ENCODE data around the gene NAT9. TPM values are rescaled to one million over a fixed set of nuclear protein-coding genes. Genes with fewer than 3 reads are reported as not detected.
A peak's percentile ranks its signal among the peaks of the same experiment; 100 is the strongest.

Gene NAT9
- polyA plus RNA-seq (ENCODE audit: insufficient read length in 4 of 4) = 10 to 100 TPM; 41.6 to 47.2 (median 43.9) TPM

DNA sequence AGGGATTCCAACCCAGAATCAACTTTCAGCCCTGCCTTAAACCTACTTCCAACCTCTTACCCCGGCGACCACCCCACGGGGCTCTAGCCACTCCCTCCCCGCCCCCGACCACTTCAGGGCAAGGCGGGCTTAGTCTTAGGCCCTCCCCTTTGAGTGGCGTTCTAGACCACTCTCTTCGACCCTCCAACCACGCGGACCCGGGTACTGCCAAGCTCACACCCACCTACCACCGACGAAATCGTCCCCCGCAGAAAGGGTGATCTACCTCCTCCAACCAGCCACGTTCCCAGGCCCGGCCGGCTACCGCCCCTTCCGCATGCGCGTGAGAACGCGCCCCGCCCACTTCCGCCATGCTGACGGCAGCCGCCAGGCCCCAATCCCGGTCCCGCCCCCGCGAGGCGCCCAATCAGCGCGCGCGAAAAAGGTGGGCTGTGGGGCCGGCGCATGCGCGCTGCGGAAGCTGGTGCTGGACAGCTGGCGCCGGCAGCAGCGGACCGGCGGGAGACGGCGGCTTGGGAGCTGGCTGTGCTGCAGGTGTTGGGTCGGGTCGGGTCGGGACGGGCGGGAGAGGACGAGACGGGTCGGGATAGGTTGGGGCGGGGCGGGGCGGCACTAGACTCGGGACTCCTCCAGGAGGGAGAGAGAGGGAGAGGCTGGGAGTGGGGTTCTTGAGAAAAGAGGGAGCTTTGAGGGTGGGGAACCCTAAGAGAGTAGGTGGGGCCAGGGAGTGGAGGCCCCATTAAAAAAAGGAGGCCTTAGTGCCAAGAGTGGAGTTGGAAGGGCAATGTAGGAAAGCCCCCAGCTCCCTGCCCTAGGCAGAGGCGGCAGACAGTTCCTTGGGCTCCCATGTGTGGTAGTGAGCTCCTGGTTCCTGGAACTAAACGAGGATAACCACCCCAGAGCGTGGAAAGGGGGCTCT, at the start of gene NAT9:
Gene NAT9 (minus strand): TSS at position 302 of the 919 bp plus-strand sequence. CDS start 647 bp downstream, outside the sequence.
- peak; percentile 88 to 98 (median 90) for DNase-seq (ENCODE audit: low read depth in 4 of 4, low spot score in 3 of 4)

- no peak for DNase-seq (ENCODE audit: low read depth in 4 of 4, low spot score in 3 of 4)
Measured at GRCh38 chr17:74824961-74825627, 48.9 kb upstream of the NAT9 start.

GRCh38 chr17:74822939-74823367, 46.8 kb upstream of the NAT9 start:
- DNase-seq (ENCODE audit: low read depth in 4 of 4, low spot score in 3 of 4) = no peak

DNA sequence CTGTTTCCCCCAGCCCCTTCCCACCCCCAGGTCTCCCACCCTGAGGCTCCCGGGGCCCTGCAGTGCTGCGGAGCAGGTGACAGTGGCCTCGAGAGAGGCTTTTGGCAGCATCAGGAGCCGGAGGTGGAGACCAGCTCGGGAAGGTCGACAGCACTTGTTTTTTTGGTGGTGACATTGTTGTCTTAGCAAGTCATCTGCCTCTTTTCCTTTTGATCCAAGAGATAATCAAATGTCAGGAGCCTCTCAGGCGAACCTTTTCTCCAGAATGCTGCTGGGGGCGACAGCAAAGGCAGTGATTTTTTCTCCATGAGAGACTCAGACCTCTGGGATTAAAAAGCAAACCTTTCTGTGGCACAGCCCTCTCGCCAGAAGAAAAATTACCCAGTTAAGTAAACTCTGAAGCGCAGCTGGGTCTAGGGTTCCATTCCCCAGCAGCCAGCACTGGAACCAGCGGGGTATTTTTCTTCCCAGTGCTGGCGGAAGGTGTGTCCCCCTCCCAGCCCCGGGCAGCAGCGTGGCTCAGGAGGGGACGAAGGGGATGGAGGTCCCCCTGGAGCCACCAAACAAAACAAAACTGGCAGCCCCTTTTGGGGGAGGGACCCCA, 46.3 kb upstream of the NAT9 start:
- no peak for DNase-seq (ENCODE audit: low read depth in 4 of 4, low spot score in 3 of 4)

- no peak for DNase-seq (ENCODE audit: low read depth in 4 of 4, low spot score in 3 of 4)
Measured at GRCh38 chr17:74821655-74822334, 45.6 kb upstream of the NAT9 start.

GRCh38 chr17:74819801-74820436, 43.8 kb upstream of the NAT9 start:
- peak in 1 of 4 donors; percentile 28 for DNase-seq (ENCODE audit: low read depth in 4 of 4, low spot score in 3 of 4)

DNA sequence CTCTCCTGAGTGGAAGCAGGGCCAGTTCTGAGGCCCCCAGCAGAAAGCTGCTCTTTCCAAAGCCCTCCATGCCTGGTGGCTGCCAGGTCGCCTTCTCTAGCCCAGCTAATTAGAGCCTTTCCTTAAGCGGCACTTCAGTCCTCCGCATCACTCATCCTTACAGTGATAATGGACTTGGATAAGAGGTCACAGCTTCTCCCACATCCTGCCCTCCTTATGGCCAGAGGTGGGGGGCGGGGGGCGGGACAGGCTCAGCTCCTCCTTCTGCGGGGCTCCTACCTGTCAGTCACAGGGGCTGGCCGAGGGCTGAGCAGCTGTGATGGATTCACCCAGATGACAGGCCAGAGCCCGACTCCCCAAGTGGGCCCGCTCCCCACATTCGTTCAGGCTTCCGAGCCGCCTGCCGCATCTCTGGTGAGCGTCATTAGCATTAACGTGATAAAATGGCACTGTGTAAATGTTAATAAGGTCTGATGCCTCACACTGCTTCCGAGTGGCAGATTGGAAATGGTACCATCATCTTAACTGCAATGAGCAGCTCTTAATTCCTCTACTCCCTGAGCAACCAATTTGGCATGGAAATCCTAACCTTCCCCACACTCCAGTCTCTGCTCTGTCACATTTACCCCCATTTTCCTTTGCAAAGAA, 42.3 kb upstream of the NAT9 start:
- no peak for DNase-seq (ENCODE audit: low read depth in 4 of 4, low spot score in 3 of 4)

GRCh38 chr17:74816905-74817620, 40.9 kb upstream of the NAT9 start:
- DNase-seq (ENCODE audit: low read depth in 4 of 4, low spot score in 3 of 4) = no peak

GRCh38 chr17:74815550-74816370, 39.6 kb upstream of the NAT9 start:
- no peak for DNase-seq (ENCODE audit: low read depth in 4 of 4, low spot score in 3 of 4)

GRCh38 chr17:74815067-74815466, 38.9 kb upstream of the NAT9 start:
- no peak for DNase-seq (ENCODE audit: low read depth in 4 of 4, low spot score in 3 of 4)

- no peak for DNase-seq (ENCODE audit: low read depth in 4 of 4, low spot score in 3 of 4)
Measured at GRCh38 chr17:74814453-74814852, 38.3 kb upstream of the NAT9 start.

- DNase-seq (ENCODE audit: low read depth in 4 of 4, low spot score in 3 of 4) = peak in 2 of 4 donors; percentile 57 to 74
Measured at GRCh38 chr17:74812109-74813009, 36.2 kb upstream of the NAT9 start.

DNA sequence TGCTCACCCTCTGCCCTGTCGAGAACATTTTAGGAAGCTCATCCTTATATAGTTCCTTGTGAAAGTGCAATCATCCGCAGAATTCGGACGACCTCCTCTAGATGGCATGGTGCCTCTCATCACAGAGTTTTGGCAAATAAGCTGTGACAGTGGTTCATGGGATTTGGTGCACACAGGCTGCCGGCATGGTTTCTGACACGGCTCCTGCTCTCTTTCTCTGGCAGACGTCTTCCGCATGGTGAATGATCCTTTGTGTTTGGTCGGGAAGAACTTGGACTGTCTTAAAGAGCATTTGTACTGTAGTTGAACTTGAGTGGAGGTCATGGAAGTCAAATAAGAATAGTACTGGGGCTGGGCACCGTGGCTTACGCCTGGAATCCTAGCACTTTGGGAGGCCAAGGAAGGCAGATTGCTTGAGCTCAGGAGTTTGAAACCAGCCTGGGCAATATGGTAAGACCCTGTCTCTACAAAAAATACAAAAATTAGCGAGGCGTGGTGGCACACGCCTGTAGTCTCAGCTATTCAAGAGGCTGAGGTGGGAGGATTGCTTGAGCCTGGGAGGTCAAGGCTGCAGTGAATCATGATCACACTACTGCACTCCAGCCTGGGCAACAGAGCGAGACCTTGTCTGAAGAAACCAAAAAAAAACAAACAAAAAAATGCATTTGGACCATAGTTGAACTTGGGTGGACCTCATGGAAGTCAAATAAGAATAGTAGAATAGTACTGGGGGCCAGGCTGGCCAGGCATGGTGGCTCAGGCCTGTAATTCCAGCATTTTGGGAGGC, 34.7 kb upstream of the NAT9 start:
- no peak for DNase-seq (ENCODE audit: low read depth in 4 of 4, low spot score in 3 of 4)

GRCh38 chr17:74808714-74809430, 32.7 kb upstream of the NAT9 start:
- no peak for DNase-seq (ENCODE audit: low read depth in 4 of 4, low spot score in 3 of 4)

DNA sequence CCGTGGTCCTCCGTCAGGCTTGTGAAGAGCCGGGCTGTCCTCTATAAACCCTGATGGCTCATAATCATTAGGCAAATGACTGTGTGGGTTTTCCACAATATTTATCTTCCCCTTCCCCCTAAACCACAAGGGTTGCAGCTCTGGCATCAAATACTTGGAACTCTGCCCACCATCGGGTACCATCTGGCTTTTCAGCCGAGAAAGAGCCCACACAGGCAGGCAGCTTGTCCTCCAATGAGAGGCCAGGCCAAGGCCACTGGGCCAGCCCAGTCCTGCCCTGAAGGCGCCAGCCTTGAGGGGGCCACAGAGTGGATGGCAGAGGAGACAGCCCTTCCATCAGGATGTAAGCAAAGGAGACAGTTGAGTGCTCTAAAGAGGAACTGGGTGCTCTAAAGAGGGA, 31.8 kb upstream of the NAT9 start:
- no peak for DNase-seq (ENCODE audit: low read depth in 4 of 4, low spot score in 3 of 4)

- no peak for DNase-seq (ENCODE audit: low read depth in 4 of 4, low spot score in 3 of 4)
Measured at GRCh38 chr17:74807441-74807840, 31.3 kb upstream of the NAT9 start.
